ENCODE measurements around the gene STRAP.
"Not testable (repeated sequence)": the region's sequence is repeated elsewhere in the genome, so short reads cannot be mapped to it uniquely, and the experiment has no call there.

STRAP gene

GRCh38 chr12:15928346-15928745, 46.2 kb downstream of the STRAP start:
- DNase-seq (ENCODE audit: low read depth), result peak; percentile 74

GRCh38 chr12:15928870-15929571, 46.8 kb downstream of the STRAP start:
- DNase-seq (ENCODE audit: low read depth), result no peak

GRCh38 chr12:15931590-15932053, 49.4 kb downstream of the STRAP start:
- no peak for DNase-seq (ENCODE audit: low read depth)

- no peak for DNase-seq (ENCODE audit: low read depth)
Measured at GRCh38 chr12:15932327-15932726, 50.1 kb downstream of the STRAP start.

DNA sequence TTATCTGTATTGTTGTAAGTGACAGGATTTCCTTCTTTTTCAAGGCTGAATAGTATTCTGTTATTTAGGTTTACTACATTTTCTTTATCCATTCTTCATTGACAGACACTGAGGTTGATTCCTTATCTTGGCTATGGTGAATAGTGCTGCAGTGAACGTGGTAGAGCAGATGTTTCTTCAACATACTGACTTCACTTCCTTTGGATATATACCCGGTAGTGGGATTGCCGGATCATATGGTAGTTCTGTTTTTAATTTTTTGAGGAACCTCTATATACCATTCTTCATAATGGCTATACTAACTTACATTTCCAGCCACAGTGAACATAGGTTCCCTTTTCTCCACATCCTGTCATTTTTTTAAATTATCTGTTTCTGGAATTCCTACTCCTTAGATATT, 50.8 kb downstream of the STRAP start:
- no peak for DNase-seq (ENCODE audit: low read depth)

DNA sequence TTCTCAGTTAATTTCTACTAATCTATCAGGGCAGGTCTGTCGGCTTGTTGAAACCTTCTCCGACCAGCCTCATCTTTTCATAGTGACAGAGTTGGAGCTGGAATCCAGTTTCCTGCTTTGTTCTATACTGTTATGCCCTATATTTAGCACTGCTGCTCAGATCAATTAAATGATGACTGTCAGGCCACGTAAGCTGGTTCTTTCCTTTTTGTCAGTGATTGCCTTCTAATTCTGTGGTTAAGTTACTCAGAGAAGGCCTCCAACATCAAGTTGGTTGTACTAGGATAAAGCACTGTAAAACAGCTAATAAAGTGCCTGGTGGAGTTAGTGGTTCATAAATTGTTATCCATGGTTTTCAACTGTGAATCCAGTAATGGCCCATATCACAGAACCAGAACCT, 51.6 kb downstream of the STRAP start:
- no peak for DNase-seq (ENCODE audit: low read depth)

GRCh38 chr12:15936751-15937150, 54.6 kb downstream of the STRAP start:
- DNase-seq (ENCODE audit: low read depth), result no peak

GRCh38 chr12:15937902-15938301, 55.7 kb downstream of the STRAP start:
- DNase-seq (ENCODE audit: low read depth), result no peak

DNA sequence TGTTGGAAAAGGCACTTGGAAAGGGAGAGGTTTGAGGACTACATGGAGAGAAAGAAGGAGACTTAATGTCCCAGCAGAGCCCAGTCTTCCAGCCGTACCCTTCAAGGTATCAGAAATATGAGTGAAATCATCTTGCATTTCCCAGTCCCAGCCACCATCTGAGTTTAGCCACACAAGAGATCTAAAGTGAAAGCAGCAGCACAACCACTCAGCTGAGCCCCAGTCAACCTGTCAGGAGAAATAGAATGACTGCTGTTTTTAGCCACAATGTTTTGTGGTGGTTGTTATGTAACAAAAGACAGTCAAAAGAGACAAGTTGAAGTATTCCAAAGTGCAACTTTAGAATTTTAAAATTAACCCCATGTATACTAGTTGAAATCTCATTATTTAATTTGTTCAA, 56.9 kb downstream of the STRAP start:
- DNase-seq (ENCODE audit: low read depth), result no peak

GRCh38 chr12:15942475-15942874, 60.3 kb downstream of the STRAP start:
- no peak for DNase-seq (ENCODE audit: low read depth)

DNA sequence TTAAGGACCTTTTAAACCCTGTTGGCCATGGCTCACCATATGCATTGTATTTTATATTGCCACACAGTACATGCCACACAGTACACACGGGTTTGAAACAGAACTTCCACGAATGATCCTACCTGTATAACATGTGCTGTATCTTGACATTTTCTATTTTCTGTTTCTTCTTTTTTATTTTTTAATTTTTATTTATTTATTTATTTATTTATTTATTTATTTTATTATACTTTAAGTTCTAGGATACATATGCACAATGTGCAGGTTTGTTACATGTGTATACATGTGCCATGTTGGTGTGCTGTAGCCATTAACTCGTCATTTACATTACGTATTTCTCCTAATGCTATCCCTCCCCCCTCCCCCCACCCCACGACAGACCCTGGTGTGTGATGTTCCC, 61.3 kb downstream of the STRAP start:
- DNase-seq (ENCODE audit: low read depth), result not testable (repeated sequence)

DNA sequence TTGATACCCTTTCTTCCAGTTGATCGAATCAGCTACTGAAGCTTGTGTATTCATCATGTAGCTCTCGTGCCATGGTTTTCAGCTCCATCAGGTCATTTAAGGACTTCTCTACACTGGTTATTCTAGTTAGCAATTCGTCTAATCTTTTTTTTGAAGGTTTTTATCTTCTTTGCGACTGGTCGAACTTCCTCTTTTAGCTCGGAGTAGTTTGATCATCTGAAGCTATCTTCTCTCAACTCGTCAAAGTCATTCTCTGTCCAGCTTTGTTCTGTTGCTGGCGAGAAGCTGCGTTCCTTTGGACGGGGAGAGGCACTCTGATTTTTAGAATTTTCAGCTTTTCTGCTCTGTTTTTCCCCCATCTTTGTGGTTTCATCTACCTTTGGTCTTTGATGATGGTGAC, 66.3 kb downstream of the STRAP start:
- DNase-seq (ENCODE audit: low read depth), result not testable (repeated sequence)

Data from HS-5 (cell line).